ENCODE results near the gene STK24.

Gene STK24

DNA sequence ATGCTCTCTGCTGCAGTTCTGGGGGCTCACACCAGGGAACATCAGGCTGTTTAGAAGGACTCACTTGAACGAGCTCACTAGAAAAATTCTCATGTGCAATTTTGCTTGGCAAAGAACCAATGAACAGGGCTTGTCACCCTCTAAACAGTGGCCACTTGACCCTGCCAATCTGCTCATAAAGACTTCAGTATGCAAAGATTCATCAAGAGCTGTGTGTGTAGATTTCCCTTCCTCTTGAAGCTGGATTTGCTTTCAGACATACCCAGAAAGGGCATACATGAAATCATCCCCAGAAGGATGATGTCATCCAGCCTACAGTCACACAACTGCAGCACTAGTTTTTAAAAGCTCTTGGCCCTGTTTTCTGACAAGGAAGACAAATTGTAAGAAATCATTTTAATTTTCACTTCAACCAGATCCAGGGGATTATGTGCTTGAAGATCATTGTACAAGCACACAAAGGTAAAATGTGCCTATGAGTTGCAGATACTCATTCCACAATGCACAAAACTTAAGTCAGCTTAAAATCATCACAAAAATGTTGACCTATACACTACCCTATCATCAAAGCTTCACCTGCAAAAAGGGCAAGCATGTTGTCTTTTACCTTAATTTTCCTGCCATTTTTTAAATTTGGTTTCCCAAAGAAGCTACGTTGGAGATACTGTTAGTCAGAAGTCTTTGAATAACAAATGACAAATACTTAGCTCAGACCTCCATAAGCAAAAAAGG lies 5.2 kb upstream of the STK24 start:
- peak; percentile 88 for DNase-seq

DNA sequence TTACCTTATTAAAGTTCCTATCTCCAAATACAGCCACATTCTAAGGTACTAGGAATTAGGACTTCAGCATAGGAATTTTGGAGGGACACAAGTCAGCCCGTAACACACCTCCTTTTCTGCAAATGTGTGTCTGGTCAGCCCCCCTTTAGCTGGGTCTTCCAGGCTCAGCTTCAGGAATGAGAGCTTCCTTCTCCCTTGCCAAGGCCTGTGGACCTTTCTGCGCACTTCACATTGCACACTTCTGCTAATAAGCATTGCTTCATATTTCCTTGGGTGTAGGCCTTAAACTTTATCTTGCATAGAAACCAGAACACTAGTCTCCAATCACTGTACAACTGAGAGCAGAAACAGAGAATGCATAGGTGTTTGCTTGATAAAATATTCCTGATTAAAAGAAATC lies 4.5 kb upstream of the STK24 start:
- DNase-seq, result peak; percentile 49

DNA sequence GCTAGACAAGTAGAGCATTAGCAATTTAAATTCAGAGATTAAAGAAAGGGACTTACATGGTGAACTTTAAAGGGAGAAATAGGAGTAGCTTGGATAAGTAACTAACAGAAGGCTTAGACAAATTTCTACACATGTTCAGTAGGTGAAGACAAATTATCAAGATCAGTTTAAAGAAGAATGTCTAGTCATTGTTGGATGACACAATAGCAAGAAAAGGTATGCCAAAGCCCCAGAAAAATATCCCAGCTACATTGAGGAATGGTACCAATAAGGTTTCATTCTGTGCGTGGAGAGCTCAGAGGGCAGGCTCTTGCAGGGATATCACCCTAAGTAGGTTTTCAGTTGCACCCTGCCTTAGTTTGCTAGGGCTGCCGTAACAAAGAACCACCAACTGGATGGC lies 3.5 kb upstream of the STK24 start:
- no peak for DNase-seq

DNA sequence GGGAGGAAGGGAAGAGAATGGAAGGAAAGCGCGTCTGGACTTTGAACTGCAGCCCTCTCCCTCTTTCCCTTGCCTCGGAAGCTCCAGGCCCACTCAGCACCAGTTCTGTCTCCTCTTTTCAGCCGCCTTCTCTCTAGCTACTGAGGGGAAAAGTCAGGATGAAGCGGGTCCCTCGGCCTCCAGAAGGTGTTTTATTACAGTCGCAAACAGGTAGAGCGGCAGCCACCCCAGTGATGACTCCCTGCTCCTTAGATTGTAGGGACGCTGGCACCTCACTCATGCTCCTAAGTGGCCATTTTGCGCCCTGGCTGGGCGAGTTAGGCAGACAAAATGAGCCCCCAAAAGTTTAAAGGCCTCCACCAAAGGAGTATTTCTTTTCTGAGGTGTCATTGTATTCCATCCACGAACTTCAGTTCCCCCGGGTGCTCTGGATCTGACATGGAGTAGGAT lies 954 bp upstream of the STK24 start:
- DNase-seq, result no peak

- DNase-seq, result peak; percentile 46
Measured at GRCh38 chr13:98576200-98576945, 534 bp downstream of the STK24 start.

- no peak for DNase-seq
Measured at GRCh38 chr13:98575904-98576199, 1.1 kb downstream of the STK24 start.

GRCh38 chr13:98575009-98575903 lies 1.7 kb downstream of the STK24 start:
- peak; percentile 26 for DNase-seq

DNA sequence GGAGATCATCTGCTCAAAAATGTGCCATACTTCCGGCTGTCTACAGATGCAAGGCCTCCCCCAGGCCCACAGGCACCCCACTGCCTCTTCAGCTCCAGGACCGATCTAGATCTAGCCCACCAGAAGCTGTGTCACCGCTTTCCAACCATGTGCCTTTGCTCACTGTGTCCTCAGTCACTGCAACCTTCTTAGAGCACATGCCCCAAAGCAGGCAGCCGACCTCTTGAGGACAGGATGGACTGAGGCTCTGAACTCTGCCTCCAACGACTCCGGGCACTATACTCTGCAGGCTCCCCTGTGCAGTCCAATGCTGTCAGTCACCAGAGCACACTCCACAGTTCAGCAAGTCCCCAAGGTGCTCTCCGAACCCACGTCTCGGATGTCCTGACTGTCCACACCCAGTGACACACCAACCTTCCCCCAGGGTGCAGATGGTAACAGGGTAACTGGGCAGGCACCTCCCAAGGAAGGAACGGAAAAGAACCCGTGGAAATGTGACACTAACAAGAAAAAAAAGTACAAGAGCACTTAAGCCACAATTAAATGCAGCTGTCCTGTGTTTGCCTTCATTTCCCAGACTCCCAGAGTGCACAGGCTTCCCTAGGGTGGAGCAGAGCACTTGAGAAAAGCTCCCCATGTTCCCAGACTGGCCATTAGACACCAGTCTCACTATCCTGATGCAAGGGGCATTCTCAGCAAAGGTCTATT lies 4.8 kb downstream of the STK24 start:
- no peak for DNase-seq

GRCh38 chr13:98570929-98571372 lies 6.0 kb downstream of the STK24 start:
- peak; percentile 73 for DNase-seq

GRCh38 chr13:98569494-98570367 lies 7.2 kb downstream of the STK24 start:
- DNase-seq, result peak; percentile 92

DNA sequence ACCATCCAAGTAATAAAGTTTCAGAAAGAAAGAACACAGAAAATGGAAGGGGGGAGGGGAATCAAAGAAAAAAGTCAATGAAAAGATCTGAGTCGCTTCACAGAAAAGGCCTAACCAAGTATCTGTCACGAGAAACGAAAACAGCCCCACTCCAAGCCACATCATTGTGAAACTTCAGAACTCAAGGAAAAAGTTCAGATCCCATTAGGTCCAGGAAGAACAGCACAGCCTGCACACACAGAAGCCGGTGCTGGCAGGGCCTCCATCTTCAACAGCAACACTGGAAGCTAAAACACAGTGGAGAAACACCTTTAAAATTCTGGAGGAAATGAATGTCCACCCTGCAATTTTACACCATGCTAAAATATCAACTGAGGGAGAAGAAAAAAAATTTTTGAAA lies 8.0 kb downstream of the STK24 start:
- DNase-seq, result peak; percentile 59

DNA sequence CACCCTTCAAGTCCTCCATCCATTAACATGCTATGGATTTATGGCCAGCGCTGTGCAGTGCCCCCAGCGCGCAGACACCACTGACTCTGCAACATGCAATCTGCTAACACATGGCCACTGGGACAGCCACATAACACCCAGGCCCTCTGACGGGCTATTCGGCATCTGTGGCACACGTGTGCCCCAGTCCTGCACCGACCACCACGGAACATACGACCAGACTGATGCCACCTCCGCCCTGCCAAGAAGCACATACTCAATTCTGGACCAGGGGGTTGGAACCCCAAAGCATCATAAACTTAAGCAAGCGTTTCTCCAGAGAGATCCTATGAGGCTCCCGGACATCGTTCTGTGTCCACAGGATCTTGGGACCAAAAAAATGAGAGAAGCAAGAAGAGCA lies 9.8 kb downstream of the STK24 start:
- DNase-seq, result no peak

DNA sequence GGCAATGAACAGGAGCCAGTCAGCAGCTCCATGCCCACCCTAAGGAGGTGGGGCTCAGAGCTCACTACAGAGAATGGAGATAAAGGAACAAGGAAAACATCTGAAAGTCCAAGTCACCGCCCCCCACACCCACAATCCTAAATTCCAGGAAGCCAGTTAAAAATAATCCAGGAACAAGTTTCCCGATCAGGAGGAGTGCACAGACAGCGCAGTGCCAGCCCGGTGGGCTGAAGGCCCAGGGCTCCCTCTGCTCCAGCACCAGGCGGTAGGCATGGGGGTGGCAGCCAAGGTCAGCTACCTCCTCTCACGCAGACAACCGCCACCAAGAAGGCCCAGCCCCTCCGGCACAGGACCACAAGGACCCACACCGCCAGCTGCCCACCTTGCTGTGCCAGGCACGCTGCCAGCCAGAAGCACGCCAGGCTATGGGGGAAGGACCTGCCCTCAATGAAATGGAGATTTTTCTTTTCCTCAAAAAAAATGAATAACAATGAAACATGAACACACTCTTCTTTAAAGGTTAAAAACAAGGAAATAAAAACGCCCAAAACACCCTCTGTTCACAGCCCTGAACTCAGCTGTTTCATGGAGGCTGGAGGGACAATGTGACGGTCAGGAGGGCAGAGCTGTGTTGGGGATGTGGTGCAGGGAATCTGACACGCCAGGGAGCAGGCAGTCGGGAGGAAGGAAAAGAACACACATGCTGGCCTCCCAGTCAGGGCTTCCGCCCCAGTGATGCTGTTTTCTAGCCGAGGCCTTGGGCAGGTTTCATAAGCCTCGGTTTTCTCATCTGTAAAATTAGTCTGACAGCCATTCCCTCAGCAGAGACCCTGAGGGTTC lies 11.0 kb downstream of the STK24 start:
- peak; percentile 37 for DNase-seq

- DNase-seq, result no peak
Measured at GRCh38 chr13:98564204-98564603, 12.7 kb downstream of the STK24 start.

DNA sequence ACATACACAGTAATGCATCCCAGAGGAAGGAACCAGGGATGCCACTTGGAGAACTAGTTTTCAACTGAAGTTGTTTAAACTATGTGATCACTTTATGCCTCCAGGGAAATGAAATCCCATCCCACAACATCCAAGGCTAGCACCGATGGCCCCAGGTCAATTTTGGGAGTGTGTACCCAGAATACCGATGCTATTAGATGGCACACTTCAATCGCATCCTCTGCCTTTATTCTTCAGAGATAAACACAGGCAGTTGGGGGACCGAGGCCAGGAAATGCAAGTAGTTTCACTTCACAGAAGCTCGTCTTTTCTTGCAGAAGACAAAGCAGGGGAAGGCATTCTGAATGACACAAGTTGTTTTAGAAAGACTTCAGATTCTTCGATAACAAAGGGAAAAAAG lies 13.8 kb downstream of the STK24 start:
- DNase-seq, result no peak

DNA sequence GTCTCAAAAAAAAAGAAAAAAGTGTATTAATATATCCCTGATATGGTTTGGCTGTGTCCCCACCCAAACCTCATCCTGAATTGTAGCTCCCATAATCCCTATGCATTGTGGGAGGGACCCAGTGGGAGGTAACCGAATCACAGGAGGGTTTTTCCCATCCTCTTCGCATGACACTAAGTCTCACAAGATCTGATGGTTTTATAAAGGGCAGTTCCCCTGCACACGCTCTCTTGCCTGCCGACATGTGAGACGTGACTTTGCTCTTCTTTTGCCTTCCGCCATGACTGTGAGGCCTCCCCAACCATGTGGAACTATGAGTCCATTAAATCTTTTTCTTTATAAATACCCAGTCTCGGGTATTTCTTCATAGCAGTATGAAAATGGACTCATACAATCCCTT lies 17.7 kb downstream of the STK24 start:
- peak; percentile 54 for DNase-seq

GRCh38 chr13:98557937-98558792 lies 18.7 kb downstream of the STK24 start:
- DNase-seq, result no peak

- DNase-seq, result no peak
Measured at GRCh38 chr13:98556968-98557631, 19.8 kb downstream of the STK24 start.

GRCh38 chr13:98556142-98556816 lies 20.6 kb downstream of the STK24 start:
- DNase-seq, result no peak
